ENCODE results near the gene NAT10. TPM values are rescaled to one million over a fixed set of nuclear protein-coding genes. Genes with fewer than 3 reads are reported as not detected.

The NAT10 gene
- total RNA-seq, 4 donors from 2014 or later = 17.6 to 35.9 (median 32.6) TPM

- 86% methylated on average over 4 of the region's 6 CpGs; no CpG with 5 or more reads in 1 of the 2 donors for WGBS, 2 donors
- intact Hi-C loops (cut with DNase I) = no loop called here
- peaks cover 0 to 10% (median 0%) of the 10 kb centered on the region in 3 donors for H3K36me3 ChIP-seq
- peaks cover 0 to 15% (median 0%) of the 10 kb centered on the region in 3 donors for H3K4me1 ChIP-seq
- no peak for DNase-seq
- no peaks in the 10 kb centered on the region for H3K9me3 ChIP-seq
- no peak overlapping the region for H3K27ac ChIP-seq
- TF ChIP-seq CTCF (IDR thresholded peaks at IDR 0.05) (no peak), POLR2A (IDR thresholded peaks at IDR 0.05) (no peak)
- H3K27me3 ChIP-seq = no peaks in the 10 kb centered on the region
- no peak overlapping the region for H3K4me3 ChIP-seq
Observed at GRCh38 chr11:34161361-34161760, 55.9 kb downstream of the NAT10 start.

GRCh38 chr11:34161812-34162492, 56.5 kb downstream of the NAT10 start:
- TF ChIP-seq POLR2A (IDR thresholded peaks at IDR 0.05) (no peak), CTCF (IDR thresholded peaks at IDR 0.05) (no peak)
- peaks cover 0 to 10% (median 0%) of the 10 kb centered on the region in 3 donors for H3K36me3 ChIP-seq
- H3K9me3 ChIP-seq = no peaks in the 10 kb centered on the region
- intact Hi-C loops (cut with DNase I) = no loop called here
- H3K4me1 ChIP-seq = peaks cover 0 to 19% (median 0%) of the 10 kb centered on the region in 3 donors
- no peak for DNase-seq
- H3K27ac ChIP-seq = no peak overlapping the region
- no peaks in the 10 kb centered on the region for H3K27me3 ChIP-seq
- WGBS, 2 donors = 59 to 64% methylated on average over 4 to 9 of the region's 18 CpGs
- no peak overlapping the region for H3K4me3 ChIP-seq

GRCh38 chr11:34162493-34162820, 57.0 kb downstream of the NAT10 start:
- intact Hi-C loops (cut with DNase I) = no loop called here
- no peak for DNase-seq
- 78 to 80% methylated on average over 7 to 11 of the region's 17 CpGs for WGBS, 2 donors

GRCh38 chr11:34162856-34163255, 57.4 kb downstream of the NAT10 start:
- H3K9me3 ChIP-seq = no peaks in the 10 kb centered on the region
- no peak overlapping the region for H3K4me3 ChIP-seq
- WGBS, 2 donors = no CpG with 5 or more reads among the region's 7 CpGs
- H3K27ac ChIP-seq = no peak overlapping the region
- DNase-seq = no peak
- H3K4me1 ChIP-seq = peaks cover 0 to 19% (median 0%) of the 10 kb centered on the region in 3 donors
- TF ChIP-seq POLR2A (IDR thresholded peaks at IDR 0.05) (no peak), CTCF (IDR thresholded peaks at IDR 0.05) (no peak)
- H3K27me3 ChIP-seq = no peaks in the 10 kb centered on the region
- intact Hi-C loops (cut with DNase I) = no loop called here
- peaks cover 0 to 10% (median 0%) of the 10 kb centered on the region in 3 donors for H3K36me3 ChIP-seq

More at GRCh38 chr11:34162493-34162820, 57.0 kb downstream of the NAT10 start:
- no peaks in the 10 kb centered on the region for H3K27me3 ChIP-seq
- no peaks in the 10 kb centered on the region for H3K9me3 ChIP-seq
- no peak overlapping the region for H3K4me3 ChIP-seq
- peaks cover 0 to 19% (median 0%) of the 10 kb centered on the region in 3 donors for H3K4me1 ChIP-seq
- peaks cover 0 to 10% (median 0%) of the 10 kb centered on the region in 3 donors for H3K36me3 ChIP-seq
- TF ChIP-seq POLR2A (IDR thresholded peaks at IDR 0.05) = no peak
- TF ChIP-seq CTCF (IDR thresholded peaks at IDR 0.05) = no peak
- no peak overlapping the region for H3K27ac ChIP-seq

GRCh38 chr11:34165121-34165520, 59.7 kb downstream of the NAT10 start:
- DNase-seq = no peak
- Histone ChIP-seq H3K27me3 (no peaks in the 10 kb centered on the region), H3K27ac (no peak overlapping the region), H3K36me3 (no peaks in the 10 kb centered on the region), H3K4me1 (peaks cover 0 to 19% (median 0%) of the 10 kb centered on the region in 3 donors), H3K9me3 (no peaks in the 10 kb centered on the region), H3K4me3 (no peak overlapping the region)
- 81 to 100% methylated on average over 1 to 9 of the region's 13 CpGs for whole genome bisulfite sequencing, 2 donors
- intact Hi-C loops (cut with DNase I) = no loop called here
- TF ChIP-seq POLR2A (IDR thresholded peaks at IDR 0.05) = no peak
- TF ChIP-seq CTCF (IDR thresholded peaks at IDR 0.05) = no peak
